K562 (cell line): ENCODE data around the gene DNMT3L. TPM values are rescaled to one million over a fixed set of nuclear protein-coding genes. Genes with fewer than 3 reads are reported as not detected.

Source experiments
- BACH1 ChIP-seq: fragments of 200-800 bp; sonication (Bioruptor generic); IDR thresholded peaks from 2 replicates; pipeline ENCODE4 v1.6.1; 2016; ENCODE audit warnings: missing genetic modification characterization, missing compliant biosample characterization
- CHD1 ChIP-seq: fragments of 200-600 bp; sonication (generic); IDR thresholded peaks from one replicate; pipeline ENCODE4 v1.6.1; 2012; ENCODE audit warnings: mild to moderate bottlenecking, moderate library complexity, low read length, inconsistent platforms
- ETS2 ChIP-seq: IDR thresholded peaks from 2 replicates; pipeline ENCODE4 v1.6.1; 2016; ENCODE audit warnings: borderline replicate concordance, missing genetic modification characterization, mild to moderate bottlenecking, moderate library complexity, missing compliant biosample characterization; ENCODE audit not compliant: poor library complexity, severe bottlenecking
- FOS ChIP-seq: IDR thresholded peaks from 3 replicates; pipeline ENCODE4 v1.6.1; 2011; ENCODE audit not compliant: insufficient read length; ENCODE audit errors: extremely low read depth
- GATAD2A ChIP-seq: fragments of 450-650 bp; IDR thresholded peaks from 2 replicates; pipeline ENCODE4 v1.6.1; 2017
- HDAC8 ChIP-seq: fragments of 450-650 bp; IDR thresholded peaks from 2 replicates; pipeline ENCODE4 v1.6.1; 2016; ENCODE audit warnings: mild to moderate bottlenecking, missing genetic modification characterization, moderate library complexity, missing compliant biosample characterization
- MTA1 ChIP-seq: fragments of 450-650 bp; IDR thresholded peaks from 2 replicates; pipeline ENCODE4 v1.6.1; 2017; ENCODE audit warnings: borderline replicate concordance
- MYNN ChIP-seq, 2 experiments: sonication (generic); formaldehyde crosslinking in 1 of 2; IDR thresholded peaks; 2 replicates each; pipeline versions ENCODE4 v1.5.0 to v1.6.1; 2016 to 2020; ENCODE audit warnings: antibody characterized with exemption in 1 of 2, missing genetic modification reagents in 1 of 2
- NBN ChIP-seq: fragments of 450-650 bp; IDR thresholded peaks from 2 replicates; pipeline ENCODE4 v1.6.1; 2016; ENCODE audit warnings: low read depth, mild to moderate bottlenecking
- NONO ChIP-seq, 2 experiments: fragments of 200-400 bp in 1 of 2; fragments of 450-650 bp in 1 of 2; formaldehyde crosslinking in 1 of 2; IDR thresholded peaks; 2 replicates each; pipeline ENCODE4 v1.6.1; 2017; ENCODE audit warnings: low read depth in 2 of 2, mild to moderate bottlenecking in 2 of 2, moderate library complexity in 2 of 2, low read length in 1 of 2
- NR4A1 ChIP-seq, 2 experiments: fragments of 250-450 bp in 1 of 2; fragments of 450-650 bp in 1 of 2; sonication (Bioruptor Pico) in 1 of 2; IDR thresholded peaks; 2 replicates each; pipeline versions ENCODE4 v1.4.0 to v1.6.1; 2016 to 2020; ENCODE audit warnings: mild to moderate bottlenecking in 2 of 2, missing compliant biosample characterization in 1 of 2, missing genetic modification characterization in 1 of 2, moderate library complexity in 1 of 2
- POLR2G ChIP-seq: fragments of 200-400 bp; formaldehyde crosslinking; IDR thresholded peaks from 2 replicates; pipeline ENCODE4 v1.6.1; 2017; ENCODE audit warnings: low read depth, mild to moderate bottlenecking, antibody characterized with exemption, low read length, moderate library complexity
- SP1 ChIP-seq: sonication (generic); formaldehyde crosslinking; IDR thresholded peaks from 2 replicates; pipeline ENCODE4 v1.8.1; 2022; ENCODE audit warnings: mild to moderate bottlenecking, missing genetic modification reagents
- SRSF7 ChIP-seq: fragments of 200-400 bp; formaldehyde crosslinking; optimal IDR thresholded peaks from 2 replicates; pipeline ENCODE3; 2017; ENCODE audit warnings: mild to moderate bottlenecking, low read depth, low read length
- STAT6 ChIP-seq: sonication (generic); formaldehyde crosslinking; IDR thresholded peaks from 2 replicates; pipeline ENCODE4 v1.8.1; 2023; ENCODE audit warnings: mild to moderate bottlenecking, missing genetic modification reagents
- TRIM24 ChIP-seq, 2 experiments: fragments of 450-650 bp; IDR thresholded peaks; 2 replicates each; pipeline ENCODE4 v1.6.1; 2016
- VEZF1 ChIP-seq: fragments of 200-800 bp; sonication (Bioruptor generic); IDR thresholded peaks from 2 replicates; pipeline ENCODE4 v1.6.1; 2017; ENCODE audit warnings: missing genetic modification characterization, missing compliant biosample characterization
- ZNF780A ChIP-seq: fragments of 250-450 bp; sonication (Bioruptor Pico); IDR thresholded peaks from 2 replicates; pipeline ENCODE4 v1.5.0; 2021; ENCODE audit warnings: mild to moderate bottlenecking
- polyA plus RNA-seq, 8 experiments: library from polyadenylated mRNA; depleted of rRNA in 4 of 8; stranded (reverse) in 5 of 8; unstranded in 3 of 8; fragments of >200 nt; fragmentation: Nextera tagmentation in 2 of 8; fragmentation: Illumina TruSeq in 1 of 8; extraction: Ambion mirVana in 2 of 8; extraction: Trizol in 1 of 8; gene quantifications; 2 replicates each; pipeline versions ENCODE4 v1.2.1 to v1.2.3, GENCODE V29; 2011 to 2014; ENCODE audit warnings: inconsistent platforms in 1 of 8, missing spikeins in 1 of 8
- total RNA-seq, 7 experiments: library from RNA; depleted of rRNA in 6 of 7; stranded (reverse); fragments of >200 nt in 6 of 7; fragmentation: Illumina TruSeq in 2 of 7; extraction: Trizol in 2 of 7; gene quantifications; 2 replicates each; pipeline versions ENCODE4 v1.2.1 to v1.2.3, GENCODE V29; 2011 to 2021; ENCODE audit warnings: low replicate concordance in 1 of 7
- TF ChIP-seq, protein P1 (sequence below): sonication (generic); formaldehyde crosslinking; IDR thresholded peaks from 2 replicates; pipeline ENCODE4 v1.5.0; 2020; ENCODE audit warnings: missing genetic modification reagents
- TF ChIP-seq, protein P2 (sequence below): fragments of 250-450 bp; sonication (Bioruptor Pico); IDR thresholded peaks from 2 replicates; pipeline ENCODE4 v1.9.0; 2021; ENCODE audit warnings: mild to moderate bottlenecking, inconsistent platforms

DNMT3L gene
- total and polyA plus RNA-seq, 9 of the 15 experiments (the other 6 are each of a cell fraction or from before 2014, with no cell fraction given): 0.08 TPM; not detected in 8

DNA sequence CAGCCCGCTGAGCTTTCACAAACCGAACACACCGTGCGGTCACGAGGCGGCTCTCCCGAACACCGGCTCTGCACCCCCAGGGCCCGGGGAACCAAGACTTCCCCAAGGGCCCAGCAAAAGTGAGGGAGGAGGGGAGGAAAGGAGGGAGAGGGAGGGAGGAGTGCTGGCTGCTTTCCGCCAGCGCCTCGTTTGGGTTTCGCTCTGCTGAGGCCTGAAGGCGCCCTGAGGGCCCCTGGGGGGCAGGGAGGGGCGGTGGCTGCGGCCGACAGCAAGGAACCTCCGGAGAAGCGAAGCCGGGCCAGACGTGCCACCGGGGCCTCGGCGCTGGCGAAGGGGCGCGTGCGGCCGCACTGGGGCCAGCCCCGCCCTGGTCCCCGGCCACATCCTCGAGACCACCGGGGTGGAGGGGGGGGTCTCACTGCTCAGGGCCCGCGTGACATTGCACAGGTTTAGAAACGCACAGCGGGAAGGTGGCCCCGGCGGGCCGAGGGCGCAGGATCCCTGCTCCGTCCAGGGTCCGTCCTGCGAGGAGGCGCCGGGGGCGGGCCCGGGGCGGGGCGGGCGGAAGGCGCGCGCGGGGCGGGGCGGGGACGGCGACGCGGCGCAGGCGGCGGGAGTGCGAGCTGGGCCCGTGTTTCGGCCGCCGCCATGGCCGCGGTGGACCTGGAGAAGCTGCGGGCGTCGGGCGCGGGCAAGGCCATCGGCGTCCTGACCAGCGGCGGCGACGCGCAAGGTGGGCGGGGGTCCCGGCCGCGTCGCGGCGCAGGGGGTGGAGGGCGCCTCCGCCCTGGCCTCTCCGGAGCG, 38.0 kb upstream of the DNMT3L start, which contains the start of gene PFKL (continued):
- TF ChIP-seq VEZF1 (CRISPR knock-in tag) (peak; percentile 50), NBN (0 out of 2 replicates have a peak, but pooled peaks have one; percentile 36), CHD1 (peak; percentile 34), NONO (IDR thresholded peaks at IDR 0.05; ENCODE audit: low read depth in 2 of 2, low read length in 1 of 2) (no peak; a peak in 1 of 4 replicates), FOS (no peak), STAT6 (CRISPR knock-in tag) (no peak), ETS2 (tag) (no peak), TRIM24 (IDR thresholded peaks at IDR 0.05) (peak in 1 of 2 experiments; percentile 60; a peak in 2 of 4 replicates), NR4A1 (CRISPR knock-in tag; IDR thresholded peaks at IDR 0.05) (no peak), NR4A1 (tag; IDR thresholded peaks at IDR 0.05) (0 out of 2 replicates have a peak, but pooled peaks have one; percentile 43), POLR2G (peak; percentile 72), SRSF7 (no peak), BACH1 (tag) (no peak), HDAC8 (tag) (no peak), MYNN (IDR thresholded peaks at IDR 0.05) (no peak), MYNN (CRISPR knock-in tag; IDR thresholded peaks at IDR 0.05) (no peak), GATAD2A (peak; percentile 72; the same call in 1 of the 2 replicates), SP1 (CRISPR knock-in tag) (peak; percentile 55), ZNF780A (no peak), MTA1 (no peak)
- TF ChIP-seq, protein P1, sequence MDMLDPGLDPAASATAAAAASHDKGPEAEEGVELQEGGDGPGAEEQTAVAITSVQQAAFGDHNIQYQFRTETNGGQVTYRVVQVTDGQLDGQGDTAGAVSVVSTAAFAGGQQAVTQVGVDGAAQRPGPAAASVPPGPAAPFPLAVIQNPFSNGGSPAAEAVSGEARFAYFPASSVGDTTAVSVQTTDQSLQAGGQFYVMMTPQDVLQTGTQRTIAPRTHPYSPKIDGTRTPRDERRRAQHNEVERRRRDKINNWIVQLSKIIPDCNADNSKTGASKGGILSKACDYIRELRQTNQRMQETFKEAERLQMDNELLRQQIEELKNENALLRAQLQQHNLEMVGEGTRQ (CRISPR knock-in tag): no peak
- TF ChIP-seq, protein P2, sequence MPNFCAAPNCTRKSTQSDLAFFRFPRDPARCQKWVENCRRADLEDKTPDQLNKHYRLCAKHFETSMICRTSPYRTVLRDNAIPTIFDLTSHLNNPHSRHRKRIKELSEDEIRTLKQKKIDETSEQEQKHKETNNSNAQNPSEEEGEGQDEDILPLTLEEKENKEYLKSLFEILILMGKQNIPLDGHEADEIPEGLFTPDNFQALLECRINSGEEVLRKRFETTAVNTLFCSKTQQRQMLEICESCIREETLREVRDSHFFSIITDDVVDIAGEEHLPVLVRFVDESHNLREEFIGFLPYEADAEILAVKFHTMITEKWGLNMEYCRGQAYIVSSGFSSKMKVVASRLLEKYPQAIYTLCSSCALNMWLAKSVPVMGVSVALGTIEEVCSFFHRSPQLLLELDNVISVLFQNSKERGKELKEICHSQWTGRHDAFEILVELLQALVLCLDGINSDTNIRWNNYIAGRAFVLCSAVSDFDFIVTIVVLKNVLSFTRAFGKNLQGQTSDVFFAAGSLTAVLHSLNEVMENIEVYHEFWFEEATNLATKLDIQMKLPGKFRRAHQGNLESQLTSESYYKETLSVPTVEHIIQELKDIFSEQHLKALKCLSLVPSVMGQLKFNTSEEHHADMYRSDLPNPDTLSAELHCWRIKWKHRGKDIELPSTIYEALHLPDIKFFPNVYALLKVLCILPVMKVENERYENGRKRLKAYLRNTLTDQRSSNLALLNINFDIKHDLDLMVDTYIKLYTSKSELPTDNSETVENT (CRISPR knock-in tag): peak; percentile 46; the same call in 1 of the 2 replicates
